HepG2 (cell line): Measurements from ENCODE around the gene USP14. TPM values are rescaled to one million over a fixed set of nuclear protein-coding genes. Genes with fewer than 3 reads are reported as not detected.
"Not testable (repeated sequence)": the region's sequence is repeated elsewhere in the genome, so short reads cannot be mapped to it uniquely, and the experiment has no call there.

ENCODE experiments used
- ATAC-seq: fragments of 200-7000 bp; cut with Tn5 transposase; 3 replicates; pipeline ENCODE4 v1.9.1; 2020; ENCODE audit warnings: mild to moderate bottlenecking, moderate library complexity
- BruUV-seq: library from RNA; stranded (reverse); fragments of 400-500 nt; replicated peaks from 2 replicates; lab custom pipeline; 2021; lab: Mats Ljungman, UMichigan
- CTCF ChIA-PET: fragments of 300-600 bp; formaldehyde crosslinking; extraction: SDS; loops from one replicate; lab custom pipeline; 2021; ENCODE audit warnings: low total read pairs, inconsistent platforms, low intra/inter-chr PET ratio; lab: Yijun Ruan, JAX
- POLR2A ChIA-PET: fragments of 350-600 bp; sonication (Branson Sonifier 250); formaldehyde crosslinking; loops from one replicate; lab custom pipeline; 2020; ENCODE audit warnings: antibody characterized with exemption, inconsistent platforms; lab: Yijun Ruan, JAX
- DNase-seq: peaks from one replicate; pipeline ENCODE4 v3.0.0-alpha.2; 2015; ENCODE audit warnings: low spot score
- FAIRE-seq: peaks from 3 replicates; lab custom pipeline; 2011; peaks lifted over from hg19 to GRCh38; lab: Jason Lieb, UNC
- H2AFZ ChIP-seq: one replicate; pipeline ENCODE4 v1.6.1; 2011; ENCODE audit warnings: low read length, inconsistent platforms
- H3K27ac ChIP-seq: fragments of 300-600 bp; 3 replicates; pipeline ENCODE4 v1.8.0; 2011; ENCODE audit warnings: mixed run types, mild to moderate bottlenecking, mixed read lengths, low read length, inconsistent platforms; ENCODE audit not compliant: insufficient read depth; ENCODE audit errors: extremely low read length
- H3K27me3 ChIP-seq, 2 experiments: fragments of 200-600 bp in 1 of 2; 2 replicates in 1 of 2; 3 replicates in 1 of 2; pipeline versions ENCODE4 v1.6.0 to v1.8.0; 2011; ENCODE audit warnings: low read length in 2 of 2, mild to moderate bottlenecking in 2 of 2, moderate library complexity in 2 of 2, inconsistent platforms in 1 of 2; ENCODE audit not compliant: insufficient read depth in 2 of 2, control insufficient read depth in 1 of 2
- H3K36me3 ChIP-seq, 2 experiments: fragments of 200-600 bp in 1 of 2; replicated peaks in 1 of 2; 2 replicates in 1 of 2; 3 replicates in 1 of 2; pipeline versions ENCODE4 v1.5.1 to v1.8.0; 2011; ENCODE audit warnings: low read length in 2 of 2, inconsistent platforms in 1 of 2; ENCODE audit not compliant: insufficient read depth in 2 of 2, control insufficient read depth in 1 of 2
- H3K4me1 ChIP-seq: 2 replicates; pipeline ENCODE4 v1.5.1; 2012; ENCODE audit warnings: low read length, inconsistent platforms; ENCODE audit not compliant: insufficient read depth
- H3K4me2 ChIP-seq: 2 replicates; pipeline ENCODE4 v1.6.0; 2011; ENCODE audit warnings: low read depth, low read length, inconsistent platforms
- H3K4me3 ChIP-seq, 3 experiments: fragments of 200-600 bp in 1 of 3; sonication (generic), shearing (Covaris generic) in 1 of 3; replicated peaks in 1 of 3; 2 replicates each; pipeline ENCODE4 v1.5.1; 2011 to 2016; ENCODE audit warnings: low read length in 3 of 3, inconsistent platforms in 2 of 3, low read depth in 2 of 3, mild to moderate bottlenecking in 2 of 3, control low read depth in 1 of 3, mixed read lengths in 1 of 3; ENCODE audit not compliant: insufficient read depth in 1 of 3
- H3K79me2 ChIP-seq: one replicate; pipeline ENCODE4 v1.6.1; 2011; ENCODE audit warnings: low read length, inconsistent platforms; ENCODE audit not compliant: insufficient read depth
- H3K9ac ChIP-seq: 2 replicates; pipeline ENCODE4 v1.6.0; 2011; ENCODE audit warnings: mild to moderate bottlenecking, low read depth, low read length, inconsistent platforms; ENCODE audit not compliant: insufficient read depth
- H3K9me3 ChIP-seq: 2 replicates; pipeline ENCODE4 v1.5.1; 2012; ENCODE audit warnings: mild to moderate bottlenecking, low read length
- H4K20me1 ChIP-seq: 2 replicates; pipeline ENCODE4 v1.6.0; 2011; ENCODE audit warnings: inconsistent platforms, mild to moderate bottlenecking, low read length, moderate library complexity; ENCODE audit not compliant: insufficient read depth
- ARHGAP35 ChIP-seq: sonication (generic); formaldehyde crosslinking; IDR thresholded peaks from 2 replicates; pipeline ENCODE4 v1.9.0; 2022; ENCODE audit warnings: mild to moderate bottlenecking, inconsistent platforms, moderate library complexity, missing genetic modification reagents, borderline replicate concordance
- CHCHD3 ChIP-seq: sonication (generic); formaldehyde crosslinking; IDR thresholded peaks from 2 replicates; pipeline ENCODE4 v1.8.0; 2022; ENCODE audit warnings: mild to moderate bottlenecking, missing genetic modification reagents, moderate library complexity
- FOXP1 ChIP-seq, 2 experiments: fragments of 450-650 bp in 1 of 2; IDR thresholded peaks; 2 replicates each; pipeline ENCODE4 v1.6.1; 2017 to 2018; ENCODE audit warnings: antibody characterized with exemption in 1 of 2
- KLF12 ChIP-seq: sonication (generic); formaldehyde crosslinking; IDR thresholded peaks from 2 replicates; pipeline ENCODE4 v1.4.0; 2020; ENCODE audit warnings: missing genetic modification reagents, borderline replicate concordance
- ZFP1 ChIP-seq: IDR thresholded peaks from 2 replicates; pipeline ENCODE4 v1.6.1; 2016
- ZNF335 ChIP-seq: sonication (generic); formaldehyde crosslinking; IDR thresholded peaks from 2 replicates; pipeline ENCODE4 v1.4.0; 2020; ENCODE audit warnings: missing genetic modification reagents
- ZNF550 ChIP-seq: sonication (generic); formaldehyde crosslinking; IDR thresholded peaks from 2 replicates; pipeline ENCODE4 v1.4.0; 2020; ENCODE audit warnings: mild to moderate bottlenecking, missing genetic modification reagents, borderline replicate concordance
- WGBS: methylation state at CpG from one replicate; pipeline ENCODE4 v1.1.6; 2017; ENCODE audit warnings: low lambda C conversion rate; 5-methylcytosine and 5-hydroxymethylcytosine counted together
- in situ Hi-C: cut with HindIII; loops from 2 replicates; pipeline ENCODE4 v1.10.0; 2017; ENCODE audit warnings: low pct_unique_long_range_greater_than_20kb; ENCODE audit not compliant: extremely low pct_ligation_motif_present
- intact Hi-C: fragments of 100-400 bp; cut with micrococcal nuclease; formaldehyde crosslinking; loops from one replicate; pipeline ENCODE4 v1.10.0; 2022; ENCODE audit not compliant: unreplicated experiment
- polyA plus RNA-seq, 8 experiments: library from polyadenylated mRNA; depleted of rRNA in 3 of 8; stranded (reverse) in 7 of 8; unstranded in 1 of 8; fragments of >200 nt; fragmentation: Illumina TruSeq in 4 of 8; extraction: Trizol in 4 of 8; gene quantifications; 2 replicates each; pipeline versions ENCODE4 v1.2.1 to v1.2.3, GENCODE V29; 2011 to 2016; ENCODE audit warnings: low read depth in 4 of 8, missing spikeins in 1 of 8, mixed read lengths in 1 of 8; ENCODE audit not compliant: insufficient read depth in 1 of 8
- total RNA-seq, 5 experiments: library from RNA; depleted of rRNA; stranded (reverse); fragments of >200 nt; fragmentation: Illumina TruSeq; extraction: Trizol; gene quantifications; 2 replicates each; pipeline ENCODE4 v1.2.3, GENCODE V29; 2016; ENCODE audit warnings: low read depth in 1 of 5

Gene USP14
- total and polyA plus RNA-seq, 2 of the 13 experiments (the other 11 are each of a cell fraction or from before 2014, with no cell fraction given), result 14.7 to 16.6 TPM

GRCh38 chr18:142624-143296 is 15.6 kb upstream of the USP14 start:
- H3K4me3 ChIP-seq, H3K36me3 ChIP-seq, DNase-seq, ATAC-seq, BruUV-seq, H4K20me1 ChIP-seq, H2AFZ ChIP-seq, H3K9ac ChIP-seq, H3K27ac ChIP-seq, H3K79me2 ChIP-seq, CTCF ChIA-PET, H3K4me2 ChIP-seq, FAIRE-seq, in situ Hi-C loops, H3K9me3 ChIP-seq, H3K27me3 ChIP-seq, intact Hi-C loops, POLR2A ChIA-PET: not testable (repeated sequence)
- 58% methylated on average over 7 of the region's 7 CpGs for WGBS
- peaks cover 18% of the 10 kb centered on the region for H3K4me1 ChIP-seq

- Histone ChIP-seq H3K9me3 (no peaks in the 10 kb centered on the region), H4K20me1 (no peaks in the 10 kb centered on the region), H3K4me2 (no peak overlapping the region), H3K4me3 (no peak overlapping the region), H3K79me2 (no peaks in the 10 kb centered on the region), H3K36me3 (no peaks in the 10 kb centered on the region)
- CTCF ChIA-PET, result no interaction called here
- WGBS, result 56% methylated on average over 6 of the region's 6 CpGs
- ATAC-seq, result no peak
- no TSS peak for BruUV-seq
- in situ Hi-C loops (no loop called here), intact Hi-C loops (no loop called here)
- TF ChIP-seq KLF12, result no peak
- TF ChIP-seq ZNF335 (CRISPR knock-in tag), result no peak
- TF ChIP-seq ZFP1 (CRISPR knock-in tag), result no peak
- no peak for TF ChIP-seq ZNF550 (CRISPR knock-in tag)
- no peak for TF ChIP-seq FOXP1 (IDR thresholded peaks at IDR 0.05)
- TF ChIP-seq FOXP1 (CRISPR knock-in tag; IDR thresholded peaks at IDR 0.05), result no peak
- TF ChIP-seq CHCHD3 (CRISPR knock-in tag), result no peak
- TF ChIP-seq ARHGAP35 (CRISPR knock-in tag), result no peak
- TF ChIP-seq, all 625 proteins: peak for 0
- no peak for FAIRE-seq
- no peak for DNase-seq
- H3K9ac ChIP-seq, result no peak overlapping the region
- POLR2A ChIA-PET, result no interaction called here
- no peak overlapping the region for H3K27ac ChIP-seq
- no peaks in the 10 kb centered on the region; a peak in 1 of 5 replicates for H3K27me3 ChIP-seq
- H2AFZ ChIP-seq, result no peak overlapping the region
- no peaks in the 10 kb centered on the region for H3K4me1 ChIP-seq
These were observed 9.5 kb upstream of the USP14 start for GRCh38 chr18:148841-149240.
